Psoas muscle (tissue), 8 donors: ENCODE data around the gene SPATA2L. TPM values are rescaled to one million over a fixed set of nuclear protein-coding genes. Genes with fewer than 3 reads are reported as not detected.
A peak's percentile ranks its signal among the peaks of the same experiment; 100 is the strongest.

ENCODE experiments used
- ATAC-seq, 4 donors: fragments of 200-7000 bp; cut with Tn5 transposase; one replicate each; pipeline ENCODE4 v1.9.1; 2020; ENCODE audit warnings: moderate library complexity in 3 of 4, mild to moderate bottlenecking in 2 of 4
- DNase-seq, 2 donors: peaks; one replicate each; pipeline ENCODE4 v3.0.0-alpha.2; 2020
- H3K27ac ChIP-seq: fragments of 200-600 bp; one replicate; pipeline ENCODE4 v1.8.0; 2022
- H3K27me3 ChIP-seq, 3 donors: fragments of 200-600 bp in 1 of 3; one replicate each; pipeline versions ENCODE4 v1.6.1 to v1.8.0; 2013 to 2022; ENCODE audit warnings: low read length in 2 of 3, mild to moderate bottlenecking in 2 of 3, moderate library complexity in 1 of 3; ENCODE audit not compliant: insufficient read depth in 3 of 3
- H3K36me3 ChIP-seq, 2 donors: fragments of 200-600 bp in 1 of 2; one replicate each; pipeline versions ENCODE4 v1.6.1 to v1.8.0; 2013 to 2022; ENCODE audit warnings: low read depth in 1 of 2, mild to moderate bottlenecking in 1 of 2, moderate library complexity in 1 of 2; ENCODE audit not compliant: insufficient read depth in 1 of 2
- H3K4me1 ChIP-seq: fragments of 200-600 bp; one replicate; pipeline ENCODE4 v1.8.0; 2022
- H3K4me3 ChIP-seq: fragments of 200-600 bp; one replicate; pipeline ENCODE4 v1.8.0; 2022; ENCODE audit warnings: mild to moderate bottlenecking
- H3K9me3 ChIP-seq: fragments of 200-600 bp; one replicate; pipeline ENCODE4 v1.8.0; 2022
- CTCF ChIP-seq: fragments of 200-600 bp; IDR thresholded peaks from one replicate; pipeline ENCODE4 v1.8.0; 2022; ENCODE audit warnings: antibody characterized with exemption
- WGBS, 3 donors: extraction: QIAGEN DNeasy Blood & Tissue Kit; methylation state at CpG; one replicate each; pipeline versions ENCODE4 v1.1.6 to v1.1.7; 2013; 5-methylcytosine and 5-hydroxymethylcytosine counted together
- intact Hi-C, 2 donors: fragments of 100-400 bp; cut with DNase I; formaldehyde crosslinking; loops; one replicate each; pipeline versions ENCODE4 v1.11.0 to v1.14.2; 2022
- polyA plus RNA-seq, 3 donors: library from polyadenylated mRNA; stranded (reverse); fragments of 200-250 nt; gene quantifications; one replicate each; pipeline ENCODE4 v1.2.3, GENCODE V29; 2013
- total RNA-seq, 4 donors: library from RNA; stranded (reverse); fragmentation: NEBNext Ultra II Directional in 2 of 4; extraction: Animal tissue kit (Norgen Biotek cat#: 25700) in 2 of 4; gene quantifications; one replicate each; pipeline versions ENCODE4 v1.2.1 to v1.2.4, GENCODE V29; 2021 to 2023
- donor health status: healthy with polysubstance abuse.
- donor health status: DM: no; HTN: no; CAD: no; lungs with moderate emphysema.
- donor health status: Bipolar disorder and iron deficiency.
- donor health status: healthy.
- donor health status: DM: yes; HTN: yes; CAD: no.
- donor health status: DM: no; HTN: no; CAD: no.
- donor health status: DM: no; HTN: no; CAD: no.
- donor health status: DM: yes; HTN: yes; CAD: no.

The SPATA2L gene
- total and polyA plus RNA-seq, 7 donors, result 0.56 to 5.9 (median 1.3) TPM

DNA sequence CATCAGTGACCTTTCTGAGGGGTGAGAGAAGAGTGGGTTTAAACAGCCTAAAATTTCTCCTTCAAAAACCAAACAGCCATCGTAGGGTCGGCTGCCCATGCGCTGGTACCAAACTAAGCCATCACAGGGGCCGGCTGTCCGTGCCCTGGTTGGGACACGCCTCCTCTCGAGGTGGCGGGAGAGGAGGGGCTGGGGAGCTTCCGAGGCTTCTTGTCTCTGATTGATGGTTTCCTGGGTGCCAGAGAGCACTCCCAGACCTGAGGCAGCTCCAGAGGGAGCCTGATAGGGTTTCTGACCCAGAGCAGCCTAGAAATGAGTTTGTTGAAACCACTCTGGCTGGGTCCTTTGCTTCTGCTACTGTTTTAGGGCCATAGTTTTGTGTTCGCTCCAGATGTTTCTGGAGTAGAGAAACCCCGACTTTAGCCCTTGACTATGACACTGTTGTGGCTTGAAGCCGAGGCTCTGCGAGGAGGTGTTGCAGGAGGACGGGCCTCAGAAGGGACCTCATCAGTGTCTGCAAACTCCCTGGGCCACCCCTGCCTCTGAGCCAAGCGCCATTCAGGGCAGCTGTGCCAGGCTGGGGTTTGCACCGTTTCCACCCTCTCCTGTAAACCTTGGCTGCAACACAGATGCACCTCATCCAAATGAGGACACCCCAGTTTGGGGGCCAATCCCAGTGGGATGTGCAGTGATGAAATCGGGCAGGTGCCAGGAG lies 26.1 kb upstream of the SPATA2L start:
- no peak for TF ChIP-seq CTCF
- H3K27me3 ChIP-seq, result no peaks in the 10 kb centered on the region
- ATAC-seq, result no peak

GRCh38 chr16:89723279-89724250 lies 22.1 kb upstream of the SPATA2L start:
- peaks cover 31% of the 10 kb centered on the region for H3K4me1 ChIP-seq
- TF ChIP-seq CTCF, result no peak
- intact Hi-C loops, result no loop called here
- 64 to 77% (median 70%) methylated on average over 29 to 30 of the region's 30 CpGs for WGBS, 3 donors
- no peaks in the 10 kb centered on the region for H3K27me3 ChIP-seq
- H3K4me3 ChIP-seq, result peak overlapping the region; percentile 97
- ATAC-seq (no peak), DNase-seq (peak in 1 of 2 donors; percentile 73)
- no peaks in the 10 kb centered on the region for H3K9me3 ChIP-seq
- no peak overlapping the region for H3K27ac ChIP-seq
- H3K36me3 ChIP-seq, result peaks cover 3 to 61% of the 10 kb centered on the region in 2 donors

More for the DNA sequence above, 26.1 kb upstream of the SPATA2L start:
- Histone ChIP-seq H3K4me3 (no peak overlapping the region), H3K9me3 (no peaks in the 10 kb centered on the region), H3K36me3 (peaks cover 10 to 98% of the 10 kb centered on the region in 2 donors), H3K4me1 (peaks cover 17% of the 10 kb centered on the region), H3K27ac (no peak overlapping the region)
- 72 to 87% (median 75%) methylated on average over 17 of the region's 17 CpGs for WGBS, 3 donors
- DNase-seq, result no peak
- intact Hi-C loops, result no loop called here

- peak overlapping the region; percentile 97 for H3K4me3 ChIP-seq
- DNase-seq (peak; percentile 70 to 84), ATAC-seq (peak in 2 of 4 donors; percentile 4 to 6)
- no peaks in the 10 kb centered on the region for H3K9me3 ChIP-seq
- peaks cover 31% of the 10 kb centered on the region for H3K4me1 ChIP-seq
- H3K27me3 ChIP-seq, result no peaks in the 10 kb centered on the region
- intact Hi-C loops, result no loop called here
- peak overlapping the region; percentile 98 for H3K27ac ChIP-seq
- 48 to 55% (median 51%) methylated on average over 51 to 56 of the region's 56 CpGs for WGBS, 3 donors
- H3K36me3 ChIP-seq, result peaks cover 3 to 53% of the 10 kb centered on the region in 2 donors
- TF ChIP-seq CTCF, result no peak
Observed at GRCh38 chr16:89722392-89723278, 21.1 kb upstream of the SPATA2L start.
